PC-3 (cell line): Measurements from ENCODE around the gene PUM2. TPM values are rescaled to one million over a fixed set of nuclear protein-coding genes. Genes with fewer than 3 reads are reported as not detected.
"Not testable (repeated sequence)": the region's sequence is repeated elsewhere in the genome, so short reads cannot be mapped to it uniquely, and the experiment has no call there.

Source experiments
- ATAC-seq: fragments of 200-7000 bp; cut with Tn5 transposase; 2 replicates; pipeline ENCODE4 v1.9.1; 2020; ENCODE audit warnings: mild to moderate bottlenecking, moderate library complexity
- BruUV-seq: library from RNA; stranded (reverse); fragments of 400-500 nt; replicated peaks from 2 replicates; lab custom pipeline; 2021; lab: Mats Ljungman, UMichigan
- CTCF ChIA-PET: fragments of 300-600 bp; sonication (Branson Sonifier 250); formaldehyde crosslinking; loops from one replicate; lab custom pipeline; 2022; ENCODE audit warnings: antibody characterized with exemption; lab: Charles Lee
- POLR2A ChIA-PET: fragments of 300-600 bp; sonication (Branson Sonifier 250); formaldehyde crosslinking; loops from one replicate; lab custom pipeline; 2022; ENCODE audit warnings: antibody characterized with exemption; ENCODE audit not compliant: unreplicated experiment; lab: Charles Lee
- DNase-seq: peaks from one replicate; pipeline ENCODE4 v3.0.0-alpha.2; 2015
- H2AFZ ChIP-seq: fragments of 300-600 bp; sonication (generic); 2 replicates; pipeline ENCODE4 v1.6.0; 2016; ENCODE audit warnings: antibody characterized with exemption, low read length
- H3F3A ChIP-seq: fragments of 300-600 bp; sonication (generic); one replicate; pipeline ENCODE4 v1.6.0; 2017; ENCODE audit warnings: antibody characterized with exemption, low read length, control low read depth, mild to moderate bottlenecking; ENCODE audit not compliant: unreplicated experiment
- H3K27ac ChIP-seq: fragments of 300-600 bp; sonication (generic); 2 replicates; pipeline ENCODE4 v1.5.1; 2016; ENCODE audit warnings: mild to moderate bottlenecking, low read length
- H3K27me3 ChIP-seq: fragments of 300-600 bp; sonication (generic); 2 replicates; pipeline ENCODE4 v1.6.1; 2016; ENCODE audit warnings: low read length, mixed read lengths
- H3K36me3 ChIP-seq: fragments of 300-600 bp; sonication (generic); 2 replicates; pipeline ENCODE4 v1.6.1; 2016; ENCODE audit warnings: low read depth, mixed run types, low read length, mixed read lengths
- H3K4me1 ChIP-seq: fragments of 300-600 bp; sonication (generic); 2 replicates; pipeline ENCODE4 v1.5.1; 2016; ENCODE audit warnings: low read length; ENCODE audit not compliant: insufficient read depth
- H3K4me2 ChIP-seq: fragments of 300-600 bp; sonication (generic); 2 replicates; pipeline ENCODE4 v1.6.0; 2016; ENCODE audit warnings: low read length
- H3K4me3 ChIP-seq: fragments of 300-600 bp; sonication (generic); 2 replicates; pipeline ENCODE4 v1.5.1; 2016; ENCODE audit warnings: mild to moderate bottlenecking, low read length, mixed read lengths
- H3K79me2 ChIP-seq: fragments of 300-600 bp; sonication (generic); 2 replicates; pipeline ENCODE4 v1.6.1; 2017; ENCODE audit warnings: low read length, mixed read lengths
- H3K9ac ChIP-seq: fragments of 300-600 bp; sonication (generic); 2 replicates; pipeline ENCODE4 v1.6.0; 2016; ENCODE audit warnings: mild to moderate bottlenecking, low read length
- H3K9me2 ChIP-seq: fragments of 300-600 bp; sonication (generic); replicated peaks from 2 replicates; pipeline ENCODE4 v1.6.1; 2016; ENCODE audit warnings: mixed run types, low read length, mixed read lengths
- H3K9me3 ChIP-seq: fragments of 300-600 bp; sonication (generic); 2 replicates; pipeline ENCODE4 v1.6.1; 2016; ENCODE audit warnings: low read length, mixed read lengths
- H4K20me1 ChIP-seq: fragments of 300-600 bp; sonication (generic); 2 replicates; pipeline ENCODE4 v1.6.1; 2016; ENCODE audit warnings: low read length, mixed read lengths
- CTCF ChIP-seq: fragments of 300-600 bp; sonication (generic); conservative IDR thresholded peaks from 2 replicates; pipeline ENCODE4 v1.5.1; 2017; ENCODE audit warnings: antibody characterized with exemption, low read depth, mild to moderate bottlenecking, low read length
- EZH2 ChIP-seq: fragments of 300-600 bp; sonication (generic); IDR thresholded peaks from one replicate; pipeline ENCODE4 v1.6.1; 2017; ENCODE audit warnings: antibody characterized with exemption, mild to moderate bottlenecking, low read length; ENCODE audit not compliant: unreplicated experiment
- EZH2phosphoT487 ChIP-seq: fragments of 300-600 bp; sonication (generic); IDR thresholded peaks from 2 replicates; pipeline ENCODE4 v1.6.1; 2018; ENCODE audit warnings: mild to moderate bottlenecking, antibody characterized with exemption, low read length, borderline replicate concordance
- intact Hi-C: fragments of 100-400 bp; cut with micrococcal nuclease; formaldehyde crosslinking; loops from 2 replicates; pipeline ENCODE4 v1.9.0; 2023
- total RNA-seq: library from RNA; depleted of rRNA; stranded (reverse); fragments of >200 nt; gene quantifications from 2 replicates; pipeline ENCODE4 v1.2.3, GENCODE V29; 2014

The PUM2 gene
- total RNA-seq, 1 experiment from 2014 or later: 14.9 TPM

- peaks cover 13% of the 10 kb centered on the region for H3K36me3 ChIP-seq
- H3K27me3 ChIP-seq: no peaks in the 10 kb centered on the region
- H3K9ac ChIP-seq: no peak overlapping the region
- ATAC-seq (peak; percentile 54), DNase-seq (no peak)
- intact Hi-C loops: no loop called here
- H4K20me1 ChIP-seq: no peaks in the 10 kb centered on the region
- H3K27ac ChIP-seq: no peak overlapping the region
- H3K9me3 ChIP-seq: no peaks in the 10 kb centered on the region
- TF ChIP-seq EZH2phosphoT487 (no peak), EZH2 (no peak), CTCF (no peak)
- no peaks in the 10 kb centered on the region for H3K4me1 ChIP-seq
- ChIA-PET POLR2A (no interaction called here), CTCF (no interaction called here)
- H3K4me3 ChIP-seq: no peak overlapping the region
- no TSS peak for BruUV-seq
- H3F3A ChIP-seq: no peaks in the 10 kb centered on the region
- H3K9me2 ChIP-seq: no peaks in the 10 kb centered on the region
- H2AFZ ChIP-seq: no peak overlapping the region
- no peak overlapping the region for H3K4me2 ChIP-seq
- no peaks in the 10 kb centered on the region for H3K79me2 ChIP-seq
Measured at GRCh38 chr2:20242727-20243377, 107.8 kb downstream of the PUM2 start.

GRCh38 chr2:20241973-20242726, 108.5 kb downstream of the PUM2 start:
- H4K20me1 ChIP-seq: no peaks in the 10 kb centered on the region
- H2AFZ ChIP-seq: no peak overlapping the region
- H3K27me3 ChIP-seq: no peaks in the 10 kb centered on the region
- H3K9me2 ChIP-seq: no peaks in the 10 kb centered on the region
- H3K79me2 ChIP-seq: no peaks in the 10 kb centered on the region
- H3F3A ChIP-seq: no peaks in the 10 kb centered on the region
- H3K36me3 ChIP-seq: peaks cover 6% of the 10 kb centered on the region
- no TSS peak for BruUV-seq
- no peak overlapping the region for H3K4me2 ChIP-seq
- CTCF ChIA-PET: no interaction called here
- ATAC-seq (no peak), DNase-seq (no peak)
- TF ChIP-seq EZH2: no peak
- peak; percentile 42; the same call in 1 of the 2 replicates for TF ChIP-seq CTCF
- H3K4me3 ChIP-seq: no peak overlapping the region
- intact Hi-C loops: no loop called here
- H3K27ac ChIP-seq: no peak overlapping the region
- POLR2A ChIA-PET: no interaction called here
- peaks cover 3% of the 10 kb centered on the region; the same call in 1 of the 2 replicates for H3K4me1 ChIP-seq
- no peaks in the 10 kb centered on the region for H3K9me3 ChIP-seq
- H3K9ac ChIP-seq: no peak overlapping the region

- H3K9me2 ChIP-seq, H3K36me3 ChIP-seq, DNase-seq, H3K9ac ChIP-seq, H4K20me1 ChIP-seq, POLR2A ChIA-PET, H3K27ac ChIP-seq, CTCF ChIA-PET, intact Hi-C loops, H3F3A ChIP-seq, H2AFZ ChIP-seq, H3K9me3 ChIP-seq, ATAC-seq, H3K4me2 ChIP-seq, H3K27me3 ChIP-seq, H3K4me3 ChIP-seq, BruUV-seq, H3K79me2 ChIP-seq: not testable (repeated sequence)
- H3K4me1 ChIP-seq: peaks cover 21% of the 10 kb centered on the region
Measured at GRCh38 chr2:20240291-20240690, 110.4 kb downstream of the PUM2 start.
